ENCODE data around the gene LKAAEAR1. TPM values are rescaled to one million over a fixed set of nuclear protein-coding genes. Genes with fewer than 3 reads are reported as not detected.

The LKAAEAR1 gene
- total RNA-seq, 1 experiment from 2014 or later = 1.7 TPM

- no peak for TF ChIP-seq ZNF281 (CRISPR knock-in tag; IDR thresholded peaks at IDR 0.05)
- TF ChIP-seq HMGXB4 (CRISPR knock-in tag; IDR thresholded peaks at IDR 0.05) = no peak
- TF ChIP-seq ZNF512 (CRISPR knock-in tag; IDR thresholded peaks at IDR 0.05; ENCODE audit: borderline replicate concordance) = no peak
- TF ChIP-seq ZSCAN18 (CRISPR knock-in tag; IDR thresholded peaks at IDR 0.05) = no peak
- TF ChIP-seq E2F4 (CRISPR knock-in tag; IDR thresholded peaks at IDR 0.05; ENCODE audit: borderline replicate concordance, low read depth) = no peak
- TF ChIP-seq NFYB (CRISPR knock-in tag; conservative IDR thresholded peaks at IDR 0.05; ENCODE audit: low read depth) = no peak
These were observed 32.5 kb downstream of the LKAAEAR1 start (continued) for GRCh38 chr20:64051561-64052325.

- no peak for DNase-seq (ENCODE audit: low spot score)
- peaks cover 50% of the 10 kb centered on the region for H3K27me3 Mint-ChIP-seq (ENCODE audit: low read depth)
- POLR2A ChIA-PET = no interaction called here
- no peak overlapping the region for H3K27ac Mint-ChIP-seq
- CTCF ChIA-PET = interaction anchor here (0.8 to 2.3 kb wide), 6 partner anchors 11 to 117 kb away, joined by 3 to 15 read pairs (median 6); partner anchors contain the start of genes LKAAEAR1 and TCEA2
- H3K36me3 Mint-ChIP-seq = no peaks in the 10 kb centered on the region
- ATAC-seq = no peak
- H3K9me3 Mint-ChIP-seq = no peaks in the 10 kb centered on the region
- H3K4me3 Mint-ChIP-seq = no peak overlapping the region
- peaks cover 18% of the 10 kb centered on the region for H3K4me1 Mint-ChIP-seq
- TF ChIP-seq NFATC4 (CRISPR knock-in tag; IDR thresholded peaks at IDR 0.05) (no peak), ZNF416 (CRISPR knock-in tag; IDR thresholded peaks at IDR 0.05) (no peak), MXD4 (CRISPR knock-in tag; IDR thresholded peaks at IDR 0.05; ENCODE audit: borderline replicate concordance) (no peak), ERG (CRISPR knock-in tag; IDR thresholded peaks at IDR 0.05) (no peak), TEAD1 (CRISPR knock-in tag; IDR thresholded peaks at IDR 0.05) (no peak), USF2 (CRISPR knock-in tag; IDR thresholded peaks at IDR 0.05) (no peak), USF1 (CRISPR knock-in tag; IDR thresholded peaks at IDR 0.05) (no peak), PRRX2 (CRISPR knock-in tag; IDR thresholded peaks at IDR 0.05) (no peak), MLX (CRISPR knock-in tag; IDR thresholded peaks at IDR 0.05) (no peak), ETV6 (CRISPR knock-in tag; IDR thresholded peaks at IDR 0.05) (no peak), RELA (CRISPR knock-in tag; IDR thresholded peaks at IDR 0.05; ENCODE audit: borderline replicate concordance) (no peak), GABPB1 (CRISPR knock-in tag; IDR thresholded peaks at IDR 0.05) (no peak), ZBTB21 (CRISPR knock-in tag; IDR thresholded peaks at IDR 0.05; ENCODE audit: borderline replicate concordance) (no peak), SMAD4 (CRISPR knock-in tag; IDR thresholded peaks at IDR 0.05) (no peak)
These were observed 33.2 kb downstream of the LKAAEAR1 start for GRCh38 chr20:64051033-64051452.

All from WTC11 (cell line).